B cell (primary cell): Measurements from ENCODE around the gene ZNF239. TPM values are rescaled to one million over a fixed set of nuclear protein-coding genes. Genes with fewer than 3 reads are reported as not detected.
"Not testable (repeated sequence)": the region's sequence is repeated elsewhere in the genome, so short reads cannot be mapped to it uniquely, and the experiment has no call there.

Source experiments
- ATAC-seq: fragments of 200-7000 bp; cut with Tn5 transposase; one replicate; pipeline ENCODE4 v1.10.0; 2021; ENCODE audit warnings: low read depth, mild to moderate bottlenecking, moderate number of reproducible peaks, moderate library complexity
- CTCF ChIA-PET: fragments of 350-600 bp; sonication (Branson Sonifier 250); formaldehyde crosslinking; loops from one replicate; lab custom pipeline; 2021; ENCODE audit warnings: antibody characterized with exemption, inconsistent platforms; lab: Charles Lee
- POLR2A ChIA-PET: fragments of 350-600 bp; sonication (Branson Sonifier 250); formaldehyde crosslinking; loops from one replicate; lab custom pipeline; 2021; ENCODE audit warnings: antibody characterized with exemption; lab: Charles Lee
- DNase-seq: peaks from one replicate; pipeline ENCODE4 v3.0.0; 2013
- H2AFZ ChIP-seq: 2 replicates; pipeline ENCODE4 v1.6.1; 2012; ENCODE audit warnings: mild to moderate bottlenecking, low read depth, low read length; ENCODE audit not compliant: insufficient read depth, poor library complexity, severe bottlenecking
- H3K27ac ChIP-seq, 2 donors: 1 replicate in 1 of 2; 2 replicates in 1 of 2; pipeline ENCODE4 v1.5.1; 2012 to 2013; ENCODE audit warnings: low read length in 2 of 2, mild to moderate bottlenecking in 2 of 2, moderate library complexity in 1 of 2
- H3K27me3 ChIP-seq, 4 experiments: fragments of 200-600 bp in 1 of 4; sonication (generic) in 1 of 4; replicated peaks in 1 of 4; 1 replicate in 2 of 4; 2 replicates in 2 of 4; pipeline versions ENCODE4 v1.6.1 to v1.7.0; 2013 to 2016; ENCODE audit warnings: low read length in 3 of 4, mild to moderate bottlenecking in 2 of 4, mixed read lengths in 1 of 4, moderate library complexity in 1 of 4; ENCODE audit not compliant: insufficient read depth in 4 of 4, control insufficient read depth in 3 of 4; ENCODE audit errors: control extremely low read depth in 1 of 4
- H3K36me3 ChIP-seq, 2 experiments: replicated peaks in 1 of 2; 1 replicate in 1 of 2; 2 replicates in 1 of 2; pipeline versions ENCODE4 v1.6.1 to v1.7.1; 2013; ENCODE audit warnings: low read length in 1 of 2; ENCODE audit not compliant: insufficient read depth in 2 of 2, control insufficient read depth in 1 of 2; ENCODE audit errors: control extremely low read depth in 1 of 2, extremely low read depth in 1 of 2
- H3K4me1 ChIP-seq, 2 donors: fragments of 200-600 bp in 1 of 2; sonication (generic) in 1 of 2; 1 replicate in 1 of 2; 2 replicates in 1 of 2; pipeline versions ENCODE4 v1.5.1 to v1.6.1; 2013 to 2017; ENCODE audit warnings: low read length in 2 of 2; ENCODE audit not compliant: control insufficient read depth in 2 of 2, insufficient read depth in 2 of 2
- H3K4me2 ChIP-seq: replicated peaks from 2 replicates; pipeline ENCODE3; 2012; ENCODE audit warnings: mild to moderate bottlenecking, low read depth, low read length; ENCODE audit not compliant: poor library complexity, severe bottlenecking
- H3K4me3 ChIP-seq, 5 experiments: fragments of 200-600 bp in 1 of 5; sonication (generic) in 1 of 5; 1 replicate in 3 of 5; 2 replicates in 2 of 5; pipeline versions ENCODE4 v1.5.1 to v1.7.0; 2011 to 2016; ENCODE audit warnings: low read length in 4 of 5, mild to moderate bottlenecking in 4 of 5, low read depth in 2 of 5, control low read depth in 1 of 5, moderate library complexity in 1 of 5; ENCODE audit not compliant: insufficient read depth in 1 of 5; ENCODE audit errors: control extremely low read depth in 1 of 5, extremely low read depth in 1 of 5
- H3K79me2 ChIP-seq: fragments of 200-600 bp; sonication (generic); one replicate; pipeline ENCODE4 v1.6.0; 2016; ENCODE audit warnings: low read length; ENCODE audit not compliant: control insufficient read depth, insufficient read depth
- H3K9ac ChIP-seq: fragments of 200-600 bp; sonication (generic); 2 replicates; pipeline ENCODE4 v1.6.1; 2017; ENCODE audit warnings: mild to moderate bottlenecking, low read length, moderate library complexity
- H3K9me3 ChIP-seq, 3 donors: one replicate each; pipeline versions ENCODE4 v1.6.1 to v1.7.1; 2013; ENCODE audit warnings: low read length in 2 of 3; ENCODE audit not compliant: control insufficient read depth in 2 of 3, insufficient read depth in 1 of 3; ENCODE audit errors: control extremely low read depth in 1 of 3
- H4K20me1 ChIP-seq: 2 replicates; pipeline ENCODE4 v1.6.0; 2012; ENCODE audit warnings: mild to moderate bottlenecking, low read length; ENCODE audit not compliant: insufficient read depth, control insufficient read depth, poor library complexity, severe bottlenecking
- H3K27ac Mint-ChIP-seq: one replicate; pipeline ENCODE4 v1.8.0; 2021; ENCODE audit warnings: mixed read lengths
- H3K27me3 Mint-ChIP-seq: one replicate; pipeline ENCODE4 v1.8.0; 2021; ENCODE audit warnings: mixed read lengths
- H3K4me1 Mint-ChIP-seq: one replicate; pipeline ENCODE4 v1.8.0; 2021; ENCODE audit warnings: mixed read lengths
- H3K4me3 Mint-ChIP-seq: one replicate; pipeline ENCODE4 v1.8.0; 2021; ENCODE audit warnings: mixed read lengths
- H3K9me3 Mint-ChIP-seq: one replicate; pipeline ENCODE4 v1.8.0; 2022; ENCODE audit warnings: mixed read lengths; ENCODE audit not compliant: insufficient read depth
- EZH2 ChIP-seq: IDR thresholded peaks from 2 replicates; pipeline ENCODE4 v1.6.1; 2012; ENCODE audit warnings: borderline replicate concordance, low read depth, mild to moderate bottlenecking, moderate library complexity, low read length; ENCODE audit not compliant: insufficient read depth, poor library complexity, severe bottlenecking
- WGBS: methylation state at CpG from one replicate; pipeline ENCODE4 v1.1.5; 2013; ENCODE audit warnings: missing lambda C conversion rate; ENCODE audit not compliant: insufficient coverage; 5-methylcytosine and 5-hydroxymethylcytosine counted together
- intact Hi-C: fragments of 100-400 bp; cut with micrococcal nuclease; formaldehyde crosslinking; loops from one replicate; pipeline ENCODE4 v1.10.0; 2022
- polyA plus RNA-seq: library from polyadenylated mRNA; depleted of rRNA; stranded (reverse); fragments of >200 nt; gene quantifications from 2 replicates; pipeline ENCODE4 v1.2.3, GENCODE V29; 2012
- total RNA-seq, 2 donors: library from RNA; stranded (reverse); fragments of 120-200 nt in 1 of 2; gene quantifications; 1 replicate in 1 of 2; 2 replicates in 1 of 2; pipeline versions ENCODE4 v1.2.3 to v1.2.4, GENCODE V29; 2013 to 2022
- TF ChIP-seq, protein P1 (sequence below): fragments of 200-600 bp; IDR thresholded peaks from one replicate; pipeline ENCODE4 v1.8.0; 2022; ENCODE audit warnings: antibody characterized with exemption, mild to moderate bottlenecking

ZNF239 gene
- total and polyA plus RNA-seq, 2 donors (not counting 1 experiment from before 2014, with no cell fraction given), result 2.2 to 5.9 TPM

DNA sequence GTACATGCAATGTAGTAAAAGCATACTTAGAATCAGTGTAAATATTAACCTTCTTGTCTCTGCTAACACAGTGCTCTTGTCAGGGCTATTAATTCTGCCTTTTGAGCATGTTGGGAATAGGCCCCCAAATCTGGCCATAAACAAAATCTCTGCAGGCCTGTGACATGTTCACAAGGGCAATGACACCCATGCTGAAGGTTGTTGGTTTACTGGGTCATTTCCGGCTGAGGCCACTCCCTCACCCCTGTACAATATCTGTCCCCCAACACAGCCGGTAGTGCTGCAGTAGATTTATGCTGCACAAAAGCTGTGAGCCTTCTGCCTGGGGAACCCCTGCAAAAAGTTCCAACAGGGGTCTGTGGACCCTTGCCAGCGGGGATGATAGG is 12.3 kb upstream of the ZNF239 start:
- H3K9ac ChIP-seq, CTCF ChIA-PET, POLR2A ChIA-PET, H3K27ac ChIP-seq, H3K9me3 Mint-ChIP-seq, H3K4me3 Mint-ChIP-seq, H3K27ac Mint-ChIP-seq, H3K4me1 Mint-ChIP-seq, H3K79me2 ChIP-seq, H3K4me2 ChIP-seq, H3K4me3 ChIP-seq, H2AFZ ChIP-seq, DNase-seq, ATAC-seq, H4K20me1 ChIP-seq, intact Hi-C loops, H3K36me3 ChIP-seq, H3K9me3 ChIP-seq, H3K4me1 ChIP-seq: not testable (repeated sequence)
- H3K27me3 ChIP-seq, result peaks cover 0 to 14% (median 0%) of the 10 kb centered on the region in 4 experiments
- no CpG with 5 or more reads among the region's 3 CpGs for WGBS
- peaks cover 23% of the 10 kb centered on the region for H3K27me3 Mint-ChIP-seq

DNA sequence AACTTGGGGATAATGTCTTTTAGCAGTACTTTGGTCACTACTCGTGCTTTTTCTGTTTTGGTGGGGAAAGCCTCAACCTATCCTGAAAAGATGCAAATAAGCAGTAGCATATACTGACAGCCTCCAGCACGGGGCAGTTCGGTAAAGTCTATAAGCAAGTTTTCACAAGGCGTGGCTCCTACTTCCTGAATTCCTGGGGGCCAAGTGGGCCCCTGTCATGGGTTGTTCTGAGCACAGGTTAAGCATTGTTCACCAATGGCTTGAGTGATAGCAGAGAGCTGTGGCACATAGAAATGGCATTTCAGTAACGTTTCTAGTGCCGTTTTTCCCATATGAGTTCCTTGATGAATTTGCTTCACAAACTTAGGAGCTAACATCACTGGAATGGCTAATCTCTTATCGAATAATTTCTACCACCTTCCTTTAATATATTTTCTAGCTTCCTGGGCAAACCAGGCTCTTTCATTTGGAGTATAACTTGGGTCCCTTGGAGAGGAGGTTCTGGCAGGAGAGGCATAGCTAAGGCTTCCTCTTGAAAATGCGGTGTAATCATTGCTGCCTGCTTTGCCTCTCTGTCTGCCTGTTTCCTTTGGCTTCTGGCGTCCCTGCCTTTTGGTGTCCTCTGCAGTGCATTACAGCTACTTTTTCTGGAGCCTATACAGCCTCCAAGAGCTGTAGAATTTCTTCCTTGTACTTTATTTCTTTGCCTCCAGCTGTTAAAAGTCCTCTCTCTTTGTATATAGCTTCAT is 11.7 kb upstream of the ZNF239 start:
- no peak overlapping the region for H3K4me3 Mint-ChIP-seq
- TF ChIP-seq, protein P1, sequence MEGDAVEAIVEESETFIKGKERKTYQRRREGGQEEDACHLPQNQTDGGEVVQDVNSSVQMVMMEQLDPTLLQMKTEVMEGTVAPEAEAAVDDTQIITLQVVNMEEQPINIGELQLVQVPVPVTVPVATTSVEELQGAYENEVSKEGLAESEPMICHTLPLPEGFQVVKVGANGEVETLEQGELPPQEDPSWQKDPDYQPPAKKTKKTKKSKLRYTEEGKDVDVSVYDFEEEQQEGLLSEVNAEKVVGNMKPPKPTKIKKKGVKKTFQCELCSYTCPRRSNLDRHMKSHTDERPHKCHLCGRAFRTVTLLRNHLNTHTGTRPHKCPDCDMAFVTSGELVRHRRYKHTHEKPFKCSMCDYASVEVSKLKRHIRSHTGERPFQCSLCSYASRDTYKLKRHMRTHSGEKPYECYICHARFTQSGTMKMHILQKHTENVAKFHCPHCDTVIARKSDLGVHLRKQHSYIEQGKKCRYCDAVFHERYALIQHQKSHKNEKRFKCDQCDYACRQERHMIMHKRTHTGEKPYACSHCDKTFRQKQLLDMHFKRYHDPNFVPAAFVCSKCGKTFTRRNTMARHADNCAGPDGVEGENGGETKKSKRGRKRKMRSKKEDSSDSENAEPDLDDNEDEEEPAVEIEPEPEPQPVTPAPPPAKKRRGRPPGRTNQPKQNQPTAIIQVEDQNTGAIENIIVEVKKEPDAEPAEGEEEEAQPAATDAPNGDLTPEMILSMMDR, result no peak
- no peak for TF ChIP-seq EZH2
- Histone ChIP-seq H3K36me3 (no peaks in the 10 kb centered on the region), H3K4me1 (no peaks in the 10 kb centered on the region), H3K79me2 (no peaks in the 10 kb centered on the region), H3K4me2 (no peak overlapping the region), H3K27ac (no peak overlapping the region), H4K20me1 (no peaks in the 10 kb centered on the region), H3K9me3 (no peaks in the 10 kb centered on the region), H3K27me3 (peaks cover 0 to 14% (median 0%) of the 10 kb centered on the region in 4 experiments), H3K4me3 (no peak overlapping the region), H2AFZ (no peak overlapping the region), H3K9ac (no peak overlapping the region)
- H3K27me3 Mint-ChIP-seq, result peaks cover 20% of the 10 kb centered on the region
- ChIA-PET POLR2A (no interaction called here), CTCF (no interaction called here)
- intact Hi-C loops, result no loop called here
- no peak overlapping the region for H3K27ac Mint-ChIP-seq
- H3K9me3 Mint-ChIP-seq, result peaks cover 3% of the 10 kb centered on the region
- 88% methylated on average over 5 of the region's 9 CpGs for WGBS
- no peaks in the 10 kb centered on the region for H3K4me1 Mint-ChIP-seq
- no peak for DNase-seq
- ATAC-seq, result no peak
